Measurements from ENCODE around the gene CES5A.

DNA sequence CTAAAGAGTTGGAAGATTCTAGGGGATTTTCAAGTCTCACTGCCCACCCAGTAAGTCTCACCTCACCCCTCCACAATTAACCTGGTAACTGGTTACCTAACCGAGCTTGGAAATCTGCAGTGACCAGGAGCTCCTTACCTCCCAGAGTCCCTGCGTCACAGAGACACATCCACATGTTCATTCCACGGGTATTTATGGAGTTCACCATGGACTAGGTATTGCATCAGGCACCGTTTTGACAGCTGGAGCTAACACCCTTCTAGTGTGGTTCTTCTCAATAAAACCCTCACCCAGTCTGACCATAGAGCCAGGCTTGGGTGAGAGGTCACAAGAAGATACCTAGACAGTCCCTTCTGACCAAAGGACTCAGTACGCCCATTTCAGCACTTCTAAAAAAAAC is 2.1 kb downstream of the CES5A start:
- TF ChIP-seq, protein P1, sequence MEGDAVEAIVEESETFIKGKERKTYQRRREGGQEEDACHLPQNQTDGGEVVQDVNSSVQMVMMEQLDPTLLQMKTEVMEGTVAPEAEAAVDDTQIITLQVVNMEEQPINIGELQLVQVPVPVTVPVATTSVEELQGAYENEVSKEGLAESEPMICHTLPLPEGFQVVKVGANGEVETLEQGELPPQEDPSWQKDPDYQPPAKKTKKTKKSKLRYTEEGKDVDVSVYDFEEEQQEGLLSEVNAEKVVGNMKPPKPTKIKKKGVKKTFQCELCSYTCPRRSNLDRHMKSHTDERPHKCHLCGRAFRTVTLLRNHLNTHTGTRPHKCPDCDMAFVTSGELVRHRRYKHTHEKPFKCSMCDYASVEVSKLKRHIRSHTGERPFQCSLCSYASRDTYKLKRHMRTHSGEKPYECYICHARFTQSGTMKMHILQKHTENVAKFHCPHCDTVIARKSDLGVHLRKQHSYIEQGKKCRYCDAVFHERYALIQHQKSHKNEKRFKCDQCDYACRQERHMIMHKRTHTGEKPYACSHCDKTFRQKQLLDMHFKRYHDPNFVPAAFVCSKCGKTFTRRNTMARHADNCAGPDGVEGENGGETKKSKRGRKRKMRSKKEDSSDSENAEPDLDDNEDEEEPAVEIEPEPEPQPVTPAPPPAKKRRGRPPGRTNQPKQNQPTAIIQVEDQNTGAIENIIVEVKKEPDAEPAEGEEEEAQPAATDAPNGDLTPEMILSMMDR (IDR thresholded peaks at IDR 0.05; ENCODE audit: insufficient read depth, low read length, poor library complexity, severe bottlenecking): no peak
- no peak for TF ChIP-seq EZH2phosphoT487 (conservative IDR thresholded peaks at IDR 0.05; ENCODE audit: low read length)
